Measurements from ENCODE around the gene ZNRF4.

The ZNRF4 gene

GRCh38 chr19:5495792-5496191 lies 40.6 kb downstream of the ZNRF4 start:
- no peak for FAIRE-seq

GRCh38 chr19:5497297-5497696 lies 42.1 kb downstream of the ZNRF4 start:
- no peak for DNase-seq (ENCODE audit: extremely low spot score, insufficient read length, low read depth)
- FAIRE-seq, result no peak

More at GRCh38 chr19:5495792-5496191, 40.6 kb downstream of the ZNRF4 start:
- DNase-seq (ENCODE audit: extremely low spot score, insufficient read length, low read depth), result no peak

- no peak for FAIRE-seq
Measured at GRCh38 chr19:5498830-5499550, 43.8 kb downstream of the ZNRF4 start.

GRCh38 chr19:5501907-5502306 lies 46.7 kb downstream of the ZNRF4 start:
- DNase-seq (ENCODE audit: extremely low spot score, insufficient read length, low read depth), result no peak
- no peak for FAIRE-seq

More at GRCh38 chr19:5498830-5499550, 43.8 kb downstream of the ZNRF4 start:
- no peak for DNase-seq (ENCODE audit: extremely low spot score, insufficient read length, low read depth)

GRCh38 chr19:5503598-5503997 lies 48.4 kb downstream of the ZNRF4 start:
- no peak for FAIRE-seq
- no peak for DNase-seq (ENCODE audit: extremely low spot score, insufficient read length, low read depth)

- DNase-seq (ENCODE audit: extremely low spot score, insufficient read length, low read depth) (no peak), FAIRE-seq (no peak)
Measured at GRCh38 chr19:5504114-5504513, 48.9 kb downstream of the ZNRF4 start.

All from GM18507 (cell line).